Left forelimb (tissue), 1 donor: ENCODE results near the gene PARN.
"Not testable (repeated sequence)": the region's sequence is repeated elsewhere in the genome, so short reads cannot be mapped to it uniquely, and the experiment has no call there.

ENCODE experiments used
- DNase-seq: peaks from one replicate; pipeline ENCODE4 v3.0.0-alpha.2; 2018; ENCODE audit warnings: low spot score

The PARN gene, protein sequence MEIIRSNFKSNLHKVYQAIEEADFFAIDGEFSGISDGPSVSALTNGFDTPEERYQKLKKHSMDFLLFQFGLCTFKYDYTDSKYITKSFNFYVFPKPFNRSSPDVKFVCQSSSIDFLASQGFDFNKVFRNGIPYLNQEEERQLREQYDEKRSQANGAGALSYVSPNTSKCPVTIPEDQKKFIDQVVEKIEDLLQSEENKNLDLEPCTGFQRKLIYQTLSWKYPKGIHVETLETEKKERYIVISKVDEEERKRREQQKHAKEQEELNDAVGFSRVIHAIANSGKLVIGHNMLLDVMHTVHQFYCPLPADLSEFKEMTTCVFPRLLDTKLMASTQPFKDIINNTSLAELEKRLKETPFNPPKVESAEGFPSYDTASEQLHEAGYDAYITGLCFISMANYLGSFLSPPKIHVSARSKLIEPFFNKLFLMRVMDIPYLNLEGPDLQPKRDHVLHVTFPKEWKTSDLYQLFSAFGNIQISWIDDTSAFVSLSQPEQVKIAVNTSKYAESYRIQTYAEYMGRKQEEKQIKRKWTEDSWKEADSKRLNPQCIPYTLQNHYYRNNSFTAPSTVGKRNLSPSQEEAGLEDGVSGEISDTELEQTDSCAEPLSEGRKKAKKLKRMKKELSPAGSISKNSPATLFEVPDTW

DNA sequence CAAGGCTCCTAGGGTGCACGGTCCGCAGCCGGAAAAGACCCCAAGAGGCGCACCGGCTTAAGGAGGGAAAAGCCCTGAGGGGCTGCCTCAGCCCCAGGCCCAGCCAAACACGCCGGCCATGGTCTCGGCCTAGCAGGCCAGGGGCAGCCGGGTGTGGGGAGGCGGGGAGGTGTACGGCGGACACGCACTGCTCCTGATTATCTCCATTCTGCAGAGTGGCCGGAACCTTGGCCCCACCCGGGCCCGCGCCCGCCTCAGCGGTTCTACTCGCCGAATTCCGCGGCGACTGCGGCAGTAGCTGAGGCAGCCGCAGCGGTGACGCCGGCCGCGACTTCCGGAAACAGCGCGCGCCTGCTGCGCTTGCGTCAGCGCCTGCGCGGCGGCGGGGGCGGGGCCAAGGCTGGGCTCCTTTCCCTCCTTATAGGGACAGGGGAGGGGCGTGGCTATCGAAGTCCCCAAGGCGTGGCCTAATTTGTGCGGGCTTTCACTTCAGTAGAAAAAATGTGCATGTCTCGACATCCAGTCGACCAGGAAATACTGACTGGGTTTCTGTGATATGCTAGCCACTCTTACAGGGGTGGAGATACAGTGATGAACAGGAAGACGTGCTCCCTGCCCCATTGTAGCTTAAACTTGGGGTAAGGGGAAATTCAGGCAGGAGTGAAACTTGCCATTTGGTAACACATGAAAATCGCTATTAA lies at the start of gene PARN:
Gene PARN (minus strand): TSS at position 342 of the 701 bp plus-strand sequence. CDS start 135 bp downstream, at position 207.
- DNase-seq, result peak; percentile 97

DNA sequence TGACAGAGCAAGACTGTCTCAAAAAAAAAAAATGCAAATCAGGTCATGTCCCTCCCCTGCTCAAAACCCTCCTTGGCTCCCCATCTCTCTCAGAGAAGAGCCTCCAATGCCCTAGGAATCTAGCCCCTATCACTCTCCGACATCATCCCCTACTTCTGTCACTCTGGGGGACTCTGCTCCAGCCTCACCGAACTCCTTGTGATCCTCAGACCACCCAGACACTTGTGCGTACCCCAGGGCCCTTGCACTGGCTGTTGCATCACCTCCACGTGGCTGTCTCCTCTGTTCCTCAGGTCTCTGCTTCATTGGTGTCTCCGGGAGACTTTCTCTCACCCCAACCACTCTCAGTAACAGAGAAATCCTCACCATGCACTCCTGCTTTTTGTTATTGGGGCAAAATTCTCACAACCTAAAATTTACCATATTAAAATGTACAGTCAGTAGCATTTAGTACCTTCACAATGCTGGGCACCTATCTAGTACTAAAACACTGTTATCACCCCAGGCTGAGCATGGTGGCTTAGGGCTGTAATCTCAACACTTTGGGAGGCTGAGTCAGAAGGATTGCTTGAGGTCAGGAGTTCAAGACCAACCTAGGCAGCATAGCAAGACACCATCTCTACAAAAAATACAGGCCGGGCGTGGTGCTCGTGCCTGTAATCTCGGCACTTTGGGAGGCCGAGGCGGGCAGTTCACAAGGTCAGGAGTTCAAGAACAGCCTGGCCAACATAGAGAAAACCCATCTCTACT lies 48.9 kb upstream of the PARN start:
- DNase-seq, result no peak

DNA sequence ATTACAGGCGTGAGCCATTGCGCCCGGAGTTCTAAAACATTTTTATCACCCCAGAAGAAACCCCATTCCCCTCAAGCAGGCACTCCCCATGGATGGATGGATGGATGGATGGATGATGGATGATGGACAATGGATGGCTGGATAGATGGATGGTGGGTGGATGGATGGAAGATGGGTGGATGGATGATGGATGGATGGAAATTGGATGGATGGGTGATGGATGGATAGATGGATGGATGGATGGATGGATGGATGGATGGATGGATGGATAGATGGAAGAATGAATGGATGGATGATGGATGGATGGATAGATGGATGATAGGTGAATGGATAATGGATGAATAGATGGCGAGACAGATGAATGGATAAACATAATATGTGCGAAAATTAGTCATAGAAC lies 47.6 kb upstream of the PARN start:
- no peak for DNase-seq

DNA sequence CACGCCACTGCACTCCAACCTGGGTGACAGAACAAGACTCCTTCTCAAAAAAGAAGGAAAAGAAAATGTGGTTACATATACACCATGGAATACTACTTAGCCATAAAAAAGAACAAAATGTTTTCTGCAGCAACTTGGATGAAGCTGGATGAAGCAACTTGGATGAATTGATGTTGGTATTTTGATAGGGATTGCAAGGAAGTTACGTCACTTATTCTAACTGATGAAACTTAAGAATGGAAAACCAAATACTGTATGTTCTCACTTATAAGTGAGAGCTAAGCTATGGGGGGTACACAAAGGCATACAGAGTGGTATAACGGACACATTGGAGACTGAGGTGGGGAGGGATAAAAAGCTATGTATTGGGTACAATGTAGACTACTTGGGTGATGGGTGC lies 46.6 kb upstream of the PARN start:
- no peak for DNase-seq

DNA sequence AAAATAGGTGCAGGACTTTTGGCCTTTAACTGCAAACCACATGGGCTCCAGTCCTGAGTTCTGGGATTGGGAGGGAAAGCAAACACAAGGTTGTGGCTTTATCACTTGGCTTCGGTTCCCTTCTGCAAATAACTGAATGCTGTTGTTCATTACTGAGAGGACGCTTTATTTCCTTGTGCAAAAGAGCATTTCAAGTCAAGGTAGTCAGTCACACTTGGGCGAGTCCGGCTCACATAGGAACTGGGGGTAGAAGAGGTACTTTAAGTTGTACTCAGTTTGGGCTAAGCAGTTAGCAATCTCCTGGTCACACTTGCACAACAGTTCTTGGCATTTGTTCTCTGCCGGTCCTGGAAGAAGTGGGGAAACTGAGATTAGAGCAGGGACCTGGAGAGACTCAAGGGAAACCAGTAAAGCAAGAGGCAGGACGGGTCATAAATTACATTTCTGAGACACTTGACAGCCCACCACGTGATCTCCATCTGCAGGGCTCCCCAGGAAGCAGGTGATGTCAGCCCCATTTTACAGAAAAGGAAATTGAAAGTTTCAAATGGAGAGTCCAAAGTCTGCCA lies 42.4 kb upstream of the PARN start:
- no peak for DNase-seq

DNA sequence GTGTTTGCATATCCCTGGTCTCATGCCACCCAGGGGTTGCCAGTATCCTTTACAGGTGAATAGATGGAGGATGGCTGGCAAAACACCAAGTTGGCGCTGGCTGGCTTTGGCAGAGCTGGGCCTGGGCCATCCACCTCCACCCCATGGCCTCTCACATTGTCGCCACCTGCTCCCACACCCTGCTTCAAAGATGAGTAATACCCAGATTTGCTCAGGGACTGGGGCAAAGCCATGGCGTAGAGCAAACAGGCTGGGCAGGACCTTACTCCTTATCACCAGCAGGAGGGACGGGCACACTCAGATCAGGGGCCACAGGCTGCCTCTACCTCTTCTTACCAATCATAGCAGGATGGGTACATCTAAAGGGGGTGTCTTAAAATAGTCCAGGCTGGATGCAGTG lies 39.7 kb upstream of the PARN start:
- no peak for DNase-seq

DNA sequence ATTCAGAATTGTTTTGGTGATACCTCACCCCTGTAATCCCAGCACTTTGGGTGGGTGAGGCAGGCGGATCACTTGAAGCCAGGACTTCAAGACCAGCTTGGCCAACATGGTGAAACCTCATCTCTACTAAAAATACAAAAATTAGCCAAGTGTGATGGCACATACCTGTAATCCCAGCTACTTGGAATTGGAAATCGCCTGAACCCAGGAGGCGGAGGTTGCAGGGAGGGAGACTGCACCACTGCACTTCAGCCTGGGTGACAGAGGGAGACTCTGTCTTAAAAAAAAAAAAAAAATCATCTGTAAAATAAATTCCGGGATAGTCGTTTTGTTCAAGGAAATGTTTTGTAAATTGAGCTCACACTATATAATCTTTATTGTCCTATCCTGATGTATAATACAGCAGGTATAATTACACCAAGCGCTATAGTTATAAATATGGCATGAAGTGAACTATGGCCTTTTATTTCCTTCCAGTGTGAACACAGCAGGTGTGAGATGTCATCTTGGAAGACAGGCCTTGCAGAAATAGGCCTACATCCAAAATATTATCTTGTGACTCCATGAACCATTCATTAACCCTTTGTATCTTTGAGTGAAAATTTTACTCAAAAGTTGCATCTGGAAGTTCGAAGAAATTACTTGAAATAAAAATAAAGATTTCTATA lies 38.6 kb upstream of the PARN start:
- no peak for DNase-seq

DNA sequence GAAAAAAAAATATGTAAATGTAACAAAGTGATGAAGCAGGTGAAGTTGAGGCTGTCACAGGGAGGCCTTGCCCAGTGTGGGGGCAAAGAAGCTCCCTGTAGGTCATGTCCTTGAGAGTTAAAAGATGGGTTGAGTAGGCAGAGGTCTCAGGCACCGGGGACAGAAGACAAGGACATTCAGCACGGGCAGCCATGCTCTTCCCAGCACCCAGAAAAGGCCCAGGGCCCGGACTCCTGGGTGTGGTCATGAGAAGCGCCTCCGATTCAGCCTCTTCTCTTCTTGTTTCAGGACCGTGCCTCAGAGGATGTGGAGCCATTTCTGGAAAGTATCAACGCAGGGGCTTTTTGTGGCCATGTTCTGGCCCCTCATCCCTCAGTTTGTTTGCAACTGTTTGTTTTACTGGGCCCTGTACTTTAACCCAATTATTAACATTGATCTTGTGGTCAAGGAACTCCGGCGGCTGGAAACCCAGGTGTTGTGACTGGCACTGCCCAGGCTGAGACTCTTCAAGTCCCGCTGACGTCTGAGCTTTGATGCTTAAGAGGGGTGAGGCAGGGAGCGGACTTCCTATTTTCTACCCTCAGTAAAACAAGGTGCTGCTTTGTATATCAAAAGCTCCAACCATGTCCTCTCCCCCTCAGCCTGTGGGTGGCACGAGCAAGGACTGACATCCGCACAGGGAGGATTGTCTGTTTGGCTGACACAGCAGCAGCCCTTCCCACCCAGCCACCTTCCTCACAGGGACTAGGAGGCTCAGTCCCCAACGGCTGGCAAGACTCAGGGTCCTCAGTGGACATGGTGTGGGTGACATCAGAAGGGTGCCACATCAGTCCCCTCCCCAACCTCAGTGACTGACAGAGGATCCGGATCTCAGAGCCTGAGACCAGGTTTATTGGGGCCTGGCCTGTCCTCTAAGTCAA lies 37.5 kb upstream of the PARN start:
- DNase-seq, result no peak

DNA sequence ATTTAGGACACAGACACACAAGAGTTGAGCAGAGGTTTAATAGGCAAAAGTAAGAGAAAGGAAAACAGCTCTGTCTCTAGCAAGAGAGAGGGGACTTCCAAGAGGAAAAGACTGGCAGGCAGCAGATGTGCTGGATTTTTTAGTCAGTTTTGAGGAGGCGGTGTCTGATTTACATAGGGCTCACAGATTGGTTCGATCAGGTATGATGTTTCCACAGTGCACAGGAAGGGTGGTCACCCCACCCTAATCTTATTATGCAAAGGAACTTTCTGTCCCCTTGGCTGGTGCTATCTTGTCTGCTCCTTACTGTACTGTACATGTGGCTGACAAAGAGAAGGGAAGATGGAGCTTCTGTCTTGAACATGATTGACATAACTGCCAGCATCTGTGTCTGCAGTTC lies 28.0 kb upstream of the PARN start:
- DNase-seq, result no peak

DNA sequence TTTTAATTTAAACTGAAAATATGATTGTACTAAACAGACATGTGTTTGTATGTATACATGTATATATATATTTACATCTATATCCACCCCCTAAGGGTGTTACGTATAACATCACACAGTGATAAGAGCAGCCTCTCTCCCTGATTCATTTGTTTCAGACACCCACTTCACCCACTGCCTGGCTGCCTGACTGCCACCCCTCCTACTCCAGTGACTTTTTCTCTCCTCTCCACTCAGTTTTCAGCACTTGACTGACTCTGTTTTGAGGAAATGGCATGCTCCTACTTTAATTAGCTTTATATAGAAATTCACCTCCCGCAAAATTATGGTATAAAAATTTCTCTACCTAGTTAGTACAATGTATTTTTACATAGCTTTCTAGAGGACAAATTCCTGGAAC lies 22.7 kb upstream of the PARN start:
- DNase-seq, result no peak

DNA sequence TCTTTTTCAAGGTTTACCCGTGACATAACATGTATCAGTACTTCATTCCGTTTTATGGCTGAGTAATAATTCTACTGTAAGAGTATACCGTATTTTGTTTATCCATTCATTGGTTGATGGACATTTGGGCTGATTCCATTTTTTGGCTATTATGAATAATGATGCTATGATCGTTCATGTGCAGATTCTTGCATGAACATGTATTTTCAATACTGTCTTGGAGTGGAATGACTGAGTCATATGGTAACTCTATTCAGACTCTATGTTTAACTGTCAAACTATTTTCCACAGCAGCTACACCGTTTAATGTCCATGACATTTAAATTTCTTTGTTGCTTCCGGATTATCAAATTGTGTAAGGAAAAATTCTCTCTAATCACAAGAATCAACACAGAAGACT lies 20.6 kb upstream of the PARN start:
- DNase-seq, result no peak

DNA sequence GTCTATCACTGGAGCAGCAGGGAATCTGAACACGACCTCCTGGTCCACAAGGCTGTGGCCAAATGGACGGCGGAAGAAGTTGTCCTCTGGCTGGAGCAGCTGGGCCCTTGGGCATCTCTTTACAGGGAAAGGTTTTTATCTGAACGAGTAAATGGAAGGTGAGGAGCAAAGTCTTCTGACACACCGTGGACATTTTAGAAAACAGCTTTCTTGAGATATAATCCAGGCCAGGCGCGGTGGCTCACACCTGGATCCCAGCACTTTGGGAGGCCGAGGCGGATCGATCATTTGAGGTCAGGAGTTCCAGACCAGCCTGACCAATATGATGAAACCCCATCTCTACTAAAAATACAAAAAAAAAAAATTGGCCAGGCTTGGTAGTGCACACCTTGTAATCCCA lies 19.8 kb upstream of the PARN start:
- no peak for DNase-seq

DNA sequence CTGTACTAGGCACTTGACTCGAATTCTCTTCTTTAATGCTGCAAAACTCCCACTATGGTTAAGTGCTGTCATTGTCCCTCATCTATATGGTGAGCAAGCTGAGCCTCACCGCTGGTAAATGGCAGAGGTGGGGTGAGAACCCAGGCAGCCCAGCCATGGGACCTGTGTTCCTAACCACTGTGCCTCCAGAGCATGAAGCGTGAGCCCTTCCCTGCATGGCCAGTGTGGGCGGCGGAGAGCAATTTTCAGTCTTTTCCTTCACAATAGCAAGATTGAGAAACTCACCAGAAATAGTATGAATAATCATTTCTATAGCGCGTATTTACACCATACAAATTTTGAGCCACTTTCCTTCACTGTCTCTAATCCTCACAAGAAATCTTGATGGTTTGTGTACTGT lies 11.9 kb upstream of the PARN start:
- DNase-seq, result no peak

DNA sequence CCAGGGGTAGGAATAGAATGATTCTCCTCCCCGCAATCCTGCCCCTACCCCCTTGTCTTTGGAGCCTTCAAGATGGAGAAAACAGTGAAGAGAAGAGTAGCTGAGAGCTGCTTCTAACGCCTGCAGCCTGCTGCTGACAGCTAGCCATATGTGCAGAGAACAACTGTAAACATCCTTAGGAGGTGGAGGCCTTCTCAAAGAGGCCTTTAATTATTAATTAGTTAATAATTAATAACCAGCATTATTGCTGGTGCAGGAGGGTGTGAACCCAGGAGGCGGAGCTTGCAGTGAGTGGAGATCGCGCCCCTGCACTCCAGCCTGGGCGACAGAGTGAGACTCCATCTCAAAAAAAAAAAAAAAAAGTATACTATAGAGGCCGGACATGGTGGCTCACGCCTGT lies 11.1 kb upstream of the PARN start:
- DNase-seq, result no peak

DNA sequence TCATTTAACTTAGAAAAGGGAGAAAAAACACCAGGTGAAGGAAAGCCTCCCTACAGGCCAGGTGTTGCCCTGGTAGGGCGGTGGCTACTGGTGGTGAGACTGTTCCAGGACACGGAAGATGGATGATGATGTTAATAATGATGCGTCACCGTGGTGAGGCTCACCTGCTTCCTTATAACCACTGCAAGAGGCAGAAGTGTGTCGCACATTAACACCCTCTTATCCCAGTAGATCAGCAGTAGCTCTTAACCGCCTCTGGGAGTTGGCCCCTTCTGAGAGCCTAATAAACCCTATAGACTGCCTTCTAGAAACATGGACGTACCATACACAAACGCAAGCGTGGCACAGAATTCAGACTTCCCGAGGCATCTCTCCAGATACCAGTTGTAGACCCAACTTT lies 10.5 kb upstream of the PARN start:
- no peak for DNase-seq

DNA sequence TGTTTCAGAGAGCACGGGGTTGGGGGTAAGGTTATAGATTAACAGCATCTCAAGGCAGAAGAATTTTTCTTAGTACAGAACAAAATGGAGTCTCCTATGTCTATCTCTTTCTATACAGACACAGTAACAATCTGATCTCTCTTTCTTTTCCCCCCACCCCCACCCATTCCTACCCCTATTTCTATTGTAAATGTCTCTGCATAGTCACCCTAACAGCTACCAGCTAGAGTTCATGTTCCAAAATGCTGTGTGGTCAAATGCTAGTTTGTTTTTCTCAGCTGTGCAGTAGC lies 6.8 kb upstream of the PARN start:
- not testable (repeated sequence) for DNase-seq

DNA sequence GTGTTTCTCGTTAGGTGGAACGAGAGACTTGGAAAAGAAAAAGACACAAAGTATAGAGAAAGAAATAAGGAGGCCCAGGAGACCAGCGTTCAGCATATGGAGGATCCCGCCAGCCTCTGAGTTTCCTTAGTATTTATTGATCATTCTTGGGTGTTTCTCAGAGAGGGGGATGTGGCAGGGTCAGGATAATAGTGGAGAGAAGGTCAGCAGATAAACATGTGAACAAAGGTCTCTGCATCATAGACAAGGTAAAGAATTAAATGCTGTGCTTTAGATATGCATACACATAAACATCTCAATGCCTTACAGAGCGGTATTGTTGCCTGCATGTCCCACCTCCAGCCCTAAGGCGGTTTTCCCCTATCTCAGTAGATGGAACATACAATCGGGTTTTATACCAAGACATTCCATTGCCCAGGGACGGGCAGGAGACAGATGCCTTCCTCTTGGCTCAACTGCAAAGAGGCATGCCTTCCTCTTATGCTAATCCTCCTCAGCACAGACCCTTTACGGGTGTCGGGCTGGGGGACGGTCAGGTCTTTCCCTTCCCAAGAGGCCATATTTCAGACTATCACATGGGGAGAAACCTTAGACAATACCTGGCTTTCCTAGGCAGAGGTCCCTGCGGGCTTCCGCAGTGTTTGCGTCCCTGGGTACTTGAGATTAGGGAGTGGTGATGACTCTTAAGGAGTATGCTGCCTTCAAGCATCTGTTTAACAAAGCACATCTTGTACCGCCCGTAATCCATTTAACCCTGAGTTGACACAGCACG lies 6.3 kb upstream of the PARN start:
- not testable (repeated sequence) for DNase-seq

DNA sequence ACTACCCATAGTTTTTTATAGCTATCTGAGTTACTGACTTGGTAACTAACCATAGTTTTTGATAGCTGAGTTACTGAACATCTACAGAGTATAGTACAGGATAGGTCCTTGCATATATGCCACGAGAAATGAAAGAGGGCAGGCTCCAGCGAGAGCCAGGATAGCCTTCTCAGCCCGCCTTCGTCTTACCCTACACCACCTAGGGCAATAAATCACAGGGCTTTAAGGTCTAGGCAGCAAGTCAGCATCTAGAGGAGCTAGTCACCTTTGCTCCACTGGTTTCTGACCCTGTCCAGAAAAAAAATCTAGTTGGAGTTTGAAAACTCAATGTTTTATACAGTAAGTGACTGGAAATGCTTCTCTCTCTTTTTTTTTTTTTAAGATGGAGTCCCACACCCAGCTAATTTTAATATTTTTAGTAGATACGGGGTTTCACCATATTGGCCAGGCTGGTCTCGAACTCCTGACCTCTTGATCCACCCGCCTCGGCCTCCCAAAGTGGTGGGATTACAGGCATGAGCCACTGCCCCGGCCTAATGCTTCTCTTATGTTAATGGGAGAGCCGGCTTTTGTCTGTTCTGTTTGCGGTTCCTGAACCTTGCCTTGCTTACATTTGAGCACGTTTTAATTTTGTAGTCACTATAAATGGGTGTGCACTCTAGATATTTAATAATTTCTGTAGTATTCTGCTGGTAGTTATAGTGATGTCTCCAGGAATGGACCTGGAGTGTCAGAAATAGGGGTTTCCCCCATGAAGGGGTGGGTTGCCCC lies 5.5 kb upstream of the PARN start:
- DNase-seq, result no peak

DNA sequence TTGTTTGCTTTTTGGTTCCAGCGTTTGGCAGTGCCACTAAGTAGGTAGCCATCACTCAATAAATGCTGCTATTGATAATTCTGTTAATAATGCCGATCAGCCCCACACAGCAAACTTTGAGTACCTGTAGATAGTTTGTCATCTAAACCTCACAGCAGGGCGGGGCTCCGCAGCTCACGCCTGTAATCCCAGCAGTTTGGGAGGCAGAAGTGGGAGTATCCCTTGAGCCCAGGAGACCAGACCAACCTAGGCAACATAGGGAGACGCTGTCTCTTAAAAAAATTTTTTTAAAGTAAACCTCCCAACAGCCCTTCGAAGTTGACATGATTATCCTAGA lies 4.3 kb upstream of the PARN start:
- no peak for DNase-seq
